B cell (primary cell): ENCODE data around the gene MANBA. TPM values are rescaled to one million over a fixed set of nuclear protein-coding genes. Genes with fewer than 3 reads are reported as not detected.

ENCODE experiments used
- ATAC-seq: fragments of 200-7000 bp; cut with Tn5 transposase; one replicate; pipeline ENCODE4 v1.10.0; 2021; ENCODE audit warnings: low read depth, mild to moderate bottlenecking, moderate number of reproducible peaks, moderate library complexity
- CTCF ChIA-PET: fragments of 350-600 bp; sonication (Branson Sonifier 250); formaldehyde crosslinking; loops from one replicate; lab custom pipeline; 2021; ENCODE audit warnings: antibody characterized with exemption, inconsistent platforms; lab: Charles Lee
- POLR2A ChIA-PET: fragments of 350-600 bp; sonication (Branson Sonifier 250); formaldehyde crosslinking; loops from one replicate; lab custom pipeline; 2021; ENCODE audit warnings: antibody characterized with exemption; lab: Charles Lee
- DNase-seq: peaks from one replicate; pipeline ENCODE4 v3.0.0; 2013
- H2AFZ ChIP-seq: 2 replicates; pipeline ENCODE4 v1.6.1; 2012; ENCODE audit warnings: mild to moderate bottlenecking, low read depth, low read length; ENCODE audit not compliant: insufficient read depth, poor library complexity, severe bottlenecking
- H3K27ac ChIP-seq, 2 donors: 1 replicate in 1 of 2; 2 replicates in 1 of 2; pipeline ENCODE4 v1.5.1; 2012 to 2013; ENCODE audit warnings: low read length in 2 of 2, mild to moderate bottlenecking in 2 of 2, moderate library complexity in 1 of 2
- H3K27me3 ChIP-seq, 4 experiments: fragments of 200-600 bp in 1 of 4; sonication (generic) in 1 of 4; replicated peaks in 1 of 4; 1 replicate in 2 of 4; 2 replicates in 2 of 4; pipeline versions ENCODE4 v1.6.1 to v1.7.0; 2013 to 2016; ENCODE audit warnings: low read length in 3 of 4, mild to moderate bottlenecking in 2 of 4, mixed read lengths in 1 of 4, moderate library complexity in 1 of 4; ENCODE audit not compliant: insufficient read depth in 4 of 4, control insufficient read depth in 3 of 4; ENCODE audit errors: control extremely low read depth in 1 of 4
- H3K36me3 ChIP-seq, 2 experiments: replicated peaks in 1 of 2; 1 replicate in 1 of 2; 2 replicates in 1 of 2; pipeline versions ENCODE4 v1.6.1 to v1.7.1; 2013; ENCODE audit warnings: low read length in 1 of 2; ENCODE audit not compliant: insufficient read depth in 2 of 2, control insufficient read depth in 1 of 2; ENCODE audit errors: control extremely low read depth in 1 of 2, extremely low read depth in 1 of 2
- H3K4me1 ChIP-seq, 2 donors: fragments of 200-600 bp in 1 of 2; sonication (generic) in 1 of 2; 1 replicate in 1 of 2; 2 replicates in 1 of 2; pipeline versions ENCODE4 v1.5.1 to v1.6.1; 2013 to 2017; ENCODE audit warnings: low read length in 2 of 2; ENCODE audit not compliant: control insufficient read depth in 2 of 2, insufficient read depth in 2 of 2
- H3K4me2 ChIP-seq: replicated peaks from 2 replicates; pipeline ENCODE3; 2012; ENCODE audit warnings: mild to moderate bottlenecking, low read depth, low read length; ENCODE audit not compliant: poor library complexity, severe bottlenecking
- H3K4me3 ChIP-seq, 5 experiments: fragments of 200-600 bp in 1 of 5; sonication (generic) in 1 of 5; 1 replicate in 3 of 5; 2 replicates in 2 of 5; pipeline versions ENCODE4 v1.5.1 to v1.7.0; 2011 to 2016; ENCODE audit warnings: low read length in 4 of 5, mild to moderate bottlenecking in 4 of 5, low read depth in 2 of 5, control low read depth in 1 of 5, moderate library complexity in 1 of 5; ENCODE audit not compliant: insufficient read depth in 1 of 5; ENCODE audit errors: control extremely low read depth in 1 of 5, extremely low read depth in 1 of 5
- H3K79me2 ChIP-seq: fragments of 200-600 bp; sonication (generic); one replicate; pipeline ENCODE4 v1.6.0; 2016; ENCODE audit warnings: low read length; ENCODE audit not compliant: control insufficient read depth, insufficient read depth
- H3K9ac ChIP-seq: fragments of 200-600 bp; sonication (generic); 2 replicates; pipeline ENCODE4 v1.6.1; 2017; ENCODE audit warnings: mild to moderate bottlenecking, low read length, moderate library complexity
- H3K9me3 ChIP-seq, 3 donors: one replicate each; pipeline versions ENCODE4 v1.6.1 to v1.7.1; 2013; ENCODE audit warnings: low read length in 2 of 3; ENCODE audit not compliant: control insufficient read depth in 2 of 3, insufficient read depth in 1 of 3; ENCODE audit errors: control extremely low read depth in 1 of 3
- H4K20me1 ChIP-seq: 2 replicates; pipeline ENCODE4 v1.6.0; 2012; ENCODE audit warnings: mild to moderate bottlenecking, low read length; ENCODE audit not compliant: insufficient read depth, control insufficient read depth, poor library complexity, severe bottlenecking
- H3K27ac Mint-ChIP-seq: one replicate; pipeline ENCODE4 v1.8.0; 2021; ENCODE audit warnings: mixed read lengths
- H3K27me3 Mint-ChIP-seq: one replicate; pipeline ENCODE4 v1.8.0; 2021; ENCODE audit warnings: mixed read lengths
- H3K4me1 Mint-ChIP-seq: one replicate; pipeline ENCODE4 v1.8.0; 2021; ENCODE audit warnings: mixed read lengths
- H3K4me3 Mint-ChIP-seq: one replicate; pipeline ENCODE4 v1.8.0; 2021; ENCODE audit warnings: mixed read lengths
- H3K9me3 Mint-ChIP-seq: one replicate; pipeline ENCODE4 v1.8.0; 2022; ENCODE audit warnings: mixed read lengths; ENCODE audit not compliant: insufficient read depth
- EZH2 ChIP-seq: IDR thresholded peaks from 2 replicates; pipeline ENCODE4 v1.6.1; 2012; ENCODE audit warnings: borderline replicate concordance, low read depth, mild to moderate bottlenecking, moderate library complexity, low read length; ENCODE audit not compliant: insufficient read depth, poor library complexity, severe bottlenecking
- WGBS: methylation state at CpG from one replicate; pipeline ENCODE4 v1.1.5; 2013; ENCODE audit warnings: missing lambda C conversion rate; ENCODE audit not compliant: insufficient coverage; 5-methylcytosine and 5-hydroxymethylcytosine counted together
- intact Hi-C: fragments of 100-400 bp; cut with micrococcal nuclease; formaldehyde crosslinking; loops from one replicate; pipeline ENCODE4 v1.10.0; 2022
- polyA plus RNA-seq: library from polyadenylated mRNA; depleted of rRNA; stranded (reverse); fragments of >200 nt; gene quantifications from 2 replicates; pipeline ENCODE4 v1.2.3, GENCODE V29; 2012
- total RNA-seq, 2 donors: library from RNA; stranded (reverse); fragments of 120-200 nt in 1 of 2; gene quantifications; 1 replicate in 1 of 2; 2 replicates in 1 of 2; pipeline versions ENCODE4 v1.2.3 to v1.2.4, GENCODE V29; 2013 to 2022
- TF ChIP-seq, protein P1 (sequence below): fragments of 200-600 bp; IDR thresholded peaks from one replicate; pipeline ENCODE4 v1.8.0; 2022; ENCODE audit warnings: antibody characterized with exemption, mild to moderate bottlenecking

MANBA gene
- total and polyA plus RNA-seq, 2 donors (not counting 1 experiment from before 2014, with no cell fraction given), result 91.6 to 119 TPM

DNA sequence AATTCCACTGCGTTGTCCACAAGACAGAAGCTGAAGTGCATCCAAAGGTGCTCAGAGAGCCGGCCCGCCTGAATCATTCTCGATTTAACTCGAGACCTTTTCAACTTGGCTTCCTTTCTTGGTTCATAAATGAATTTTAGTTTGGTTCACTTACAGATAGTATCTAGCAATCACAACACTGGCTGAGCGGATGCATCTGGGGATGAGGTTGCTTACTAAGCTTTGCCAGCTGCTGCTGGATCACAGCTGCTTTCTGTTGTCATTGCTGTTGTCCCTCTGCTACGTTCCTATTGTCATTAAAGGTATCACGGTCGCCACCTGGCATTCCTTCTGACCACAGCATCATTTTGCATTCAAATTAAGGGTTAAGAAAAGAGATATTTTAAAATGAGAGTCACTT, 144.1 kb downstream of the MANBA start:
- Histone ChIP-seq H3K9me3 (no peaks in the 10 kb centered on the region), H3K79me2 (no peaks in the 10 kb centered on the region), H2AFZ (no peak overlapping the region), H3K27ac (no peak overlapping the region), H3K27me3 (no peaks in the 10 kb centered on the region), H3K4me2 (no peak overlapping the region), H3K36me3 (peaks cover 4 to 45% of the 10 kb centered on the region in 2 experiments), H4K20me1 (no peaks in the 10 kb centered on the region), H3K9ac (no peak overlapping the region), H3K4me1 (peaks cover 11 to 12% of the 10 kb centered on the region in 2 donors), H3K4me3 (no peak overlapping the region)
- intact Hi-C loops, result no loop called here
- ChIA-PET POLR2A (no interaction called here), CTCF (interaction anchor here (1.0 to 1.4 kb wide), 2 partner anchors 10 to 24 kb away, joined by 3 to 4 read pairs; no protein-coding TSS in a partner anchor)
- no peaks in the 10 kb centered on the region for H3K9me3 Mint-ChIP-seq
- TF ChIP-seq, protein P1, sequence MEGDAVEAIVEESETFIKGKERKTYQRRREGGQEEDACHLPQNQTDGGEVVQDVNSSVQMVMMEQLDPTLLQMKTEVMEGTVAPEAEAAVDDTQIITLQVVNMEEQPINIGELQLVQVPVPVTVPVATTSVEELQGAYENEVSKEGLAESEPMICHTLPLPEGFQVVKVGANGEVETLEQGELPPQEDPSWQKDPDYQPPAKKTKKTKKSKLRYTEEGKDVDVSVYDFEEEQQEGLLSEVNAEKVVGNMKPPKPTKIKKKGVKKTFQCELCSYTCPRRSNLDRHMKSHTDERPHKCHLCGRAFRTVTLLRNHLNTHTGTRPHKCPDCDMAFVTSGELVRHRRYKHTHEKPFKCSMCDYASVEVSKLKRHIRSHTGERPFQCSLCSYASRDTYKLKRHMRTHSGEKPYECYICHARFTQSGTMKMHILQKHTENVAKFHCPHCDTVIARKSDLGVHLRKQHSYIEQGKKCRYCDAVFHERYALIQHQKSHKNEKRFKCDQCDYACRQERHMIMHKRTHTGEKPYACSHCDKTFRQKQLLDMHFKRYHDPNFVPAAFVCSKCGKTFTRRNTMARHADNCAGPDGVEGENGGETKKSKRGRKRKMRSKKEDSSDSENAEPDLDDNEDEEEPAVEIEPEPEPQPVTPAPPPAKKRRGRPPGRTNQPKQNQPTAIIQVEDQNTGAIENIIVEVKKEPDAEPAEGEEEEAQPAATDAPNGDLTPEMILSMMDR, result no peak
- TF ChIP-seq EZH2, result no peak
- H3K27ac Mint-ChIP-seq, result no peak overlapping the region
- DNase-seq (no peak), ATAC-seq (no peak)
- no peak overlapping the region for H3K4me3 Mint-ChIP-seq
- H3K27me3 Mint-ChIP-seq, result no peaks in the 10 kb centered on the region
- no CpG with 5 or more reads among the region's 9 CpGs for WGBS
- H3K4me1 Mint-ChIP-seq, result peaks cover 23% of the 10 kb centered on the region

DNA sequence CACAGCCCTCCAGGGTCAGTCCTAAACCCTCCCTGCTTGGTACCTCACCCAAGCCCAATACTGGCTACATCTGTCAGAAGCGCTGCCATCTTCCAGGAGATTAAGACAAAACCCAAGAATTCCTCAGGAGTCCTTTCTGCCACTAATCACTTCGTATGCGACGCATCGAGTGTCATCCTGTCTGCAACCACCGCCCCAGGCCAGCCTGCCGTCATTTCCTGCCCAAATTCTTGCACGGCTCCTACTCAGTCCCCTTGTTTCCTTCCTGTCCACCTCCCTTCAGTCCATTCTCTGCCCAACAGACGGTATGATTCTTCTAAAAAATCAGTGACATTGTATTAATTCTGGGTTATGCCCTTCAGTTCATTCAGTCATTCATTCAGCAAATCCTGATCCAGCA, 146.0 kb downstream of the MANBA start:
- Histone ChIP-seq H3K27me3 (no peaks in the 10 kb centered on the region), H2AFZ (no peak overlapping the region), H3K36me3 (peaks cover 8 to 62% of the 10 kb centered on the region in 2 experiments), H3K4me3 (no peak overlapping the region), H3K79me2 (no peaks in the 10 kb centered on the region), H3K4me2 (no peak overlapping the region), H3K9ac (no peak overlapping the region), H4K20me1 (no peaks in the 10 kb centered on the region), H3K27ac (no peak overlapping the region), H3K4me1 (peaks cover 11 to 12% of the 10 kb centered on the region in 2 donors), H3K9me3 (no peaks in the 10 kb centered on the region)
- Mint-ChIP-seq H3K9me3 (no peaks in the 10 kb centered on the region), H3K4me3 (no peak overlapping the region), H3K27ac (peak overlapping the region; percentile 4), H3K27me3 (no peaks in the 10 kb centered on the region), H3K4me1 (peaks cover 28% of the 10 kb centered on the region)
- CTCF ChIA-PET, result interaction anchor here (1.1 to 2.2 kb wide), 2 partner anchors 11 to 394 kb away, joined by 3 to 13 read pairs; no protein-coding TSS in a partner anchor
- ATAC-seq (no peak), DNase-seq (no peak)
- intact Hi-C loops, result no loop called here
- no peak for TF ChIP-seq EZH2
- TF ChIP-seq, protein P1, result no peak
- POLR2A ChIA-PET, result no interaction called here
- WGBS, result 98% methylated on average over 9 of the region's 9 CpGs
